Measurements from ENCODE around the gene GNG14. TPM values are rescaled to one million over a fixed set of nuclear protein-coding genes. Genes with fewer than 3 reads are reported as not detected.

GNG14 gene
- total RNA-seq, 1 experiment from 2014 or later = not detected

DNA sequence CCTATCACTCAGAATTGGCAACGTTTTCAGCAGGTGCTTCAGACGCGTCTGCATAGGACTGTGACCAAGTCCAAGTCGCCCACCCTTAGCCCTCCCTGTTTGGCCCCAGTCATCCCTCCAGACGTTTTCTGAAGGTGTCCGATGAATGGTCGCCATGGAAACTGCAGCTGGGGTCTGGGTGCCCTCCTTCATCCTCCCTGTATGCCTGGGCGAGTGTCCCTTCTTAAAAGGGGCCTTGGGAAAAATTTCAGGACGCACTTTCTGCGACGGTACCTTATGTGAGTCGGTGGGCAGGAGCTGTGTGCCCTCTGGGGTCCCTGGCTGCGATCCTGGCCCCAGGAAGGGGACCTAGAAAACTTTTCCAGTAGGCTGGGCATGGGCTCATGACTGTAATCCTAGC is 46.3 kb upstream of the GNG14 start:
- Histone ChIP-seq H3K4me2 (ENCODE audit: low read length) (no peak overlapping the region), H3K27ac (ENCODE audit: low read depth, low read length) (no peak overlapping the region), H3K36me3 (ENCODE audit: control insufficient read depth in 1 of 2, insufficient read depth in 2 of 2, low read length in 2 of 2) (no peaks in the 10 kb centered on the region), H4K20me1 (ENCODE audit: insufficient read depth) (no peaks in the 10 kb centered on the region), H3K27me3 (ENCODE audit: insufficient read depth, low read length) (no peaks in the 10 kb centered on the region), H3K79me2 (ENCODE audit: insufficient read depth, low read length) (no peaks in the 10 kb centered on the region), H3K9ac (ENCODE audit: low read length) (no peak overlapping the region), H3K4me3 (replicated peaks in 1 of 2; ENCODE audit: low read depth in 1 of 2, low read length in 2 of 2) (no peak overlapping the region), H3K4me1 (ENCODE audit: control insufficient read depth in 1 of 2, insufficient read depth in 2 of 2, low read length in 2 of 2) (no peaks in the 10 kb centered on the region), H2AFZ (ENCODE audit: low read depth, low read length, poor library complexity, severe bottlenecking) (no peak overlapping the region), H3K9me3 (ENCODE audit: control insufficient read depth in 1 of 2, insufficient read depth in 1 of 2, low read depth in 1 of 2, low read length in 2 of 2) (peaks cover 0 to 4% of the 10 kb centered on the region in 2 experiments; a peak in 1 of 4 replicates), H3K9me2 (ENCODE audit: insufficient read depth) (no peaks in the 10 kb centered on the region)
- ChIA-PET POLR2A (no interaction called here), RAD21 (ENCODE audit: low non-redundant PET in 1 of 2, low total read pairs in 2 of 2, uncharacterized antibody in 2 of 2, unreplicated experiment in 2 of 2) (no interaction called here), CTCF (no interaction called here)
- intact Hi-C loops (cut with micrococcal nuclease) = no loop called here
- TF ChIP-seq CBX3 (IDR thresholded peaks at IDR 0.05; ENCODE audit: low read depth) (no peak), SP1 (IDR thresholded peaks at IDR 0.05; ENCODE audit: low read depth) (no peak), EGR1 (IDR thresholded peaks at IDR 0.05; ENCODE audit: low read depth) (no peak), ZNF274 (IDR thresholded peaks at IDR 0.05; ENCODE audit: low read depth, low read length) (no peak)
- BruUV-seq (replicated peaks) = no TSS peak
- no peak for DNase-seq (ENCODE audit: low read depth, low spot score)
- ATAC-seq = no peak

- H3K9ac ChIP-seq (ENCODE audit: low read length) = no peak overlapping the region
- H3K4me1 ChIP-seq (ENCODE audit: control insufficient read depth in 1 of 2, insufficient read depth in 2 of 2, low read length in 2 of 2) = no peaks in the 10 kb centered on the region
- no peaks in the 10 kb centered on the region for H3K9me2 ChIP-seq (ENCODE audit: insufficient read depth)
- ChIA-PET RAD21 (ENCODE audit: low non-redundant PET in 1 of 2, low total read pairs in 2 of 2, uncharacterized antibody in 2 of 2, unreplicated experiment in 2 of 2) (interaction anchor here in 1 of 2 experiments (0.7 kb wide), 1 partner anchor 116 kb away, joined by 3 read pairs; no protein-coding TSS in a partner anchor), CTCF (no interaction called here), POLR2A (no interaction called here)
- H2AFZ ChIP-seq (ENCODE audit: low read depth, low read length, poor library complexity, severe bottlenecking) = no peak overlapping the region
- no TSS peak for BruUV-seq (replicated peaks)
- no peaks in the 10 kb centered on the region for H3K79me2 ChIP-seq (ENCODE audit: insufficient read depth, low read length)
- DNase-seq (ENCODE audit: low read depth, low spot score) = no peak
- H3K27ac ChIP-seq (ENCODE audit: low read depth, low read length) = no peak overlapping the region
- H3K4me2 ChIP-seq (ENCODE audit: low read length) = no peak overlapping the region
- H4K20me1 ChIP-seq (ENCODE audit: insufficient read depth) = no peaks in the 10 kb centered on the region
- H3K36me3 ChIP-seq (ENCODE audit: control insufficient read depth in 1 of 2, insufficient read depth in 2 of 2, low read length in 2 of 2) = no peaks in the 10 kb centered on the region
- H3K9me3 ChIP-seq (ENCODE audit: control insufficient read depth in 1 of 2, insufficient read depth in 1 of 2, low read depth in 1 of 2, low read length in 2 of 2) = peaks cover 0 to 4% of the 10 kb centered on the region in 2 experiments; a peak in 1 of 4 replicates
- no peak overlapping the region for H3K4me3 ChIP-seq (replicated peaks in 1 of 2; ENCODE audit: low read depth in 1 of 2, low read length in 2 of 2)
- intact Hi-C loops (cut with micrococcal nuclease) = no loop called here
- ATAC-seq = no peak
- no peaks in the 10 kb centered on the region for H3K27me3 ChIP-seq (ENCODE audit: insufficient read depth, low read length)
- TF ChIP-seq ATF3 (IDR thresholded peaks at IDR 0.05) = no peak
- TF ChIP-seq RAD21 (IDR thresholded peaks at IDR 0.05; ENCODE audit: low read depth) = no peak
- no peak for TF ChIP-seq YY1 (IDR thresholded peaks at IDR 0.05; ENCODE audit: extremely low read depth, insufficient replicate concordance, low read depth, low read length)
- no peak for TF ChIP-seq TCF7L2 (IDR thresholded peaks at IDR 0.05; ENCODE audit: borderline replicate concordance, extremely low read depth, insufficient read depth, insufficient read length)
- no peak for TF ChIP-seq EZH2phosphoT487 (IDR thresholded peaks at IDR 0.05; ENCODE audit: borderline replicate concordance)
- TF ChIP-seq, protein P1, sequence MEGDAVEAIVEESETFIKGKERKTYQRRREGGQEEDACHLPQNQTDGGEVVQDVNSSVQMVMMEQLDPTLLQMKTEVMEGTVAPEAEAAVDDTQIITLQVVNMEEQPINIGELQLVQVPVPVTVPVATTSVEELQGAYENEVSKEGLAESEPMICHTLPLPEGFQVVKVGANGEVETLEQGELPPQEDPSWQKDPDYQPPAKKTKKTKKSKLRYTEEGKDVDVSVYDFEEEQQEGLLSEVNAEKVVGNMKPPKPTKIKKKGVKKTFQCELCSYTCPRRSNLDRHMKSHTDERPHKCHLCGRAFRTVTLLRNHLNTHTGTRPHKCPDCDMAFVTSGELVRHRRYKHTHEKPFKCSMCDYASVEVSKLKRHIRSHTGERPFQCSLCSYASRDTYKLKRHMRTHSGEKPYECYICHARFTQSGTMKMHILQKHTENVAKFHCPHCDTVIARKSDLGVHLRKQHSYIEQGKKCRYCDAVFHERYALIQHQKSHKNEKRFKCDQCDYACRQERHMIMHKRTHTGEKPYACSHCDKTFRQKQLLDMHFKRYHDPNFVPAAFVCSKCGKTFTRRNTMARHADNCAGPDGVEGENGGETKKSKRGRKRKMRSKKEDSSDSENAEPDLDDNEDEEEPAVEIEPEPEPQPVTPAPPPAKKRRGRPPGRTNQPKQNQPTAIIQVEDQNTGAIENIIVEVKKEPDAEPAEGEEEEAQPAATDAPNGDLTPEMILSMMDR (IDR thresholded peaks at IDR 0.05 in 2 of 3, conservative IDR thresholded peaks at IDR 0.05 in 1 of 3; ENCODE audit: borderline replicate concordance in 1 of 3, insufficient read depth in 1 of 3, low read depth in 2 of 3, low read length in 2 of 3) = no peak
- TF ChIP-seq POLR2AphosphoS5 (IDR thresholded peaks at IDR 0.05; ENCODE audit: low read depth, low read length) = no peak
- TF ChIP-seq CEBPB (IDR thresholded peaks at IDR 0.05; ENCODE audit: low read depth) = no peak
- no peak for TF ChIP-seq FOSL1 (IDR thresholded peaks at IDR 0.05; ENCODE audit: low read depth)
- no peak for TF ChIP-seq ZNF274 (IDR thresholded peaks at IDR 0.05; ENCODE audit: low read depth, low read length)
- no peak for TF ChIP-seq MAX (IDR thresholded peaks at IDR 0.05)
- no peak for TF ChIP-seq SP1 (IDR thresholded peaks at IDR 0.05; ENCODE audit: low read depth)
- no peak for TF ChIP-seq SIN3A (IDR thresholded peaks at IDR 0.05; ENCODE audit: low read depth)
- no peak for TF ChIP-seq REST (IDR thresholded peaks at IDR 0.05; ENCODE audit: low read depth)
Observed at GRCh38 chr19:12642506-12642905, 45.3 kb upstream of the GNG14 start.
